ENCODE data around the gene CYP19A1.
"Not testable (repeated sequence)": the region's sequence is repeated elsewhere in the genome, so short reads cannot be mapped to it uniquely, and the experiment has no call there.

Gene CYP19A1

GRCh38 chr15:51199541-51199940 is 138.9 kb downstream of the CYP19A1 start:
- DNase-seq: no peak
- Mint-ChIP-seq H3K27me3 (peaks cover 24% of the 10 kb centered on the region), H3K27ac (no peak overlapping the region), H3K4me3 (no peak overlapping the region), H3K4me1 (no peaks in the 10 kb centered on the region), H3K9me3 (no peaks in the 10 kb centered on the region), H3K36me3 (no peaks in the 10 kb centered on the region)
- CTCF ChIA-PET: interaction anchor here (1.5 kb wide), 1 partner anchor 36 kb away, joined by 8 read pairs; no protein-coding TSS in a partner anchor

DNA sequence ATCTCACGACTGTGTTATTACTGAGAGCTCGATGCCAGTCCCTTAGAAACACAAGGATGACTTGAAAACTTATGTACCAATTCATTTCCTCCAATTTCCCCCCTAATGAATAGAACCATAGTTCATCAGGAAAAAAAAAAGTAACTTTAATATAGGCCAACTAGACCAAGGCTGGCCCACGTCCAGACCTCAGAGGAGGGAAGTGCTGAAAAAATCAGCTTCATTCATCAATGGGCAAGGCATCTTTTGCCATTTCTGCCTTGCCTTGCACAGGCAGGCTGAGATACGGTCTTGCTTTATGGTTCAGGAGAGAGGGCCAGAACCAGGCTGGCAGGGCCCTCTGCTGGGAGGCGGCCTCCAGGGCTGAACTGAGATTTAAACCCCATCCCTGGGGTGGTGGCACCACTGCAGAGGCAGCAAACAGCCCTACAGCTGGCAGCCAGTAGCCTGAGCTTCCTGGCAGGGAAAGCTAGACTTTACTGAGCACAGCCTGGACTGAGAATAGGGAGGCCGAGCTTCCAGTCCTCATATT is 139.6 kb downstream of the CYP19A1 start:
- H3K4me3 Mint-ChIP-seq: no peak overlapping the region
- CTCF ChIA-PET: interaction anchor here (1.5 kb wide), 1 partner anchor 36 kb away, joined by 8 read pairs; no protein-coding TSS in a partner anchor
- no peaks in the 10 kb centered on the region for H3K36me3 Mint-ChIP-seq
- H3K4me1 Mint-ChIP-seq: no peaks in the 10 kb centered on the region
- H3K27me3 Mint-ChIP-seq: peaks cover 29% of the 10 kb centered on the region
- no peak for DNase-seq
- no peak overlapping the region for H3K27ac Mint-ChIP-seq
- no peaks in the 10 kb centered on the region for H3K9me3 Mint-ChIP-seq

GRCh38 chr15:51195459-51195858 is 142.9 kb downstream of the CYP19A1 start:
- CTCF ChIA-PET: no interaction called here
- no peak for DNase-seq
- Mint-ChIP-seq H3K36me3 (no peaks in the 10 kb centered on the region), H3K27ac (no peak overlapping the region), H3K4me1 (no peaks in the 10 kb centered on the region), H3K4me3 (no peak overlapping the region), H3K9me3 (no peaks in the 10 kb centered on the region), H3K27me3 (peaks cover 39% of the 10 kb centered on the region)

- Mint-ChIP-seq H3K27me3 (peaks cover 42% of the 10 kb centered on the region), H3K9me3 (no peaks in the 10 kb centered on the region), H3K4me1 (no peaks in the 10 kb centered on the region), H3K36me3 (no peaks in the 10 kb centered on the region), H3K27ac (no peak overlapping the region), H3K4me3 (no peak overlapping the region)
- CTCF ChIA-PET: interaction anchor here (0.7 to 3.9 kb wide), 3 partner anchors 10 to 62 kb away, joined by 3 to 64 read pairs (median 9); no protein-coding TSS in a partner anchor
- DNase-seq: no peak
Observed at GRCh38 chr15:51193979-51194378, 144.4 kb downstream of the CYP19A1 start.

DNA sequence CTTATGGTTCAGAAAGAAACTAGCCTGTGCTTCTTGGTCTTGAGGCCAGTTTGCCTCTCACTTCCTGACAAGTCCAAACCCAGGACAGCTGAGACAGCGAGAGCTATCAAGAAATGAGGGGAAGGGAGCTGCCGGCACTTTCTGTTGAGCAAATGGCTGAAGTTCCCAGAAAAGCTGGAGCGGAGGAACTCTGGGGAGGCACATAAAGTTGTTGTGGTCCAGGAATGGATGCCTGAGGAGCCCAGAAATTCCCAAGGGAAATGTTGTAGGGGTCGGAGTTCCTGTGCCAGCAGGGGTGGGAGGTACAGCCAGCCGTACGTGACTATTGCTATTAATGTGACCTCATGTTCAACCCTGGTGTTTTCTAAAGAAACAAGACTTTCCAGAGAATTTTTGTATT is 144.9 kb downstream of the CYP19A1 start:
- DNase-seq: no peak
- Mint-ChIP-seq H3K4me3 (no peak overlapping the region), H3K27me3 (peaks cover 42% of the 10 kb centered on the region), H3K4me1 (no peaks in the 10 kb centered on the region), H3K27ac (no peak overlapping the region), H3K9me3 (no peaks in the 10 kb centered on the region), H3K36me3 (no peaks in the 10 kb centered on the region)
- CTCF ChIA-PET: interaction anchor here (0.8 to 3.9 kb wide), 9 partner anchors 10 to 304 kb away, joined by 3 to 64 read pairs (median 5); no protein-coding TSS in a partner anchor

DNA sequence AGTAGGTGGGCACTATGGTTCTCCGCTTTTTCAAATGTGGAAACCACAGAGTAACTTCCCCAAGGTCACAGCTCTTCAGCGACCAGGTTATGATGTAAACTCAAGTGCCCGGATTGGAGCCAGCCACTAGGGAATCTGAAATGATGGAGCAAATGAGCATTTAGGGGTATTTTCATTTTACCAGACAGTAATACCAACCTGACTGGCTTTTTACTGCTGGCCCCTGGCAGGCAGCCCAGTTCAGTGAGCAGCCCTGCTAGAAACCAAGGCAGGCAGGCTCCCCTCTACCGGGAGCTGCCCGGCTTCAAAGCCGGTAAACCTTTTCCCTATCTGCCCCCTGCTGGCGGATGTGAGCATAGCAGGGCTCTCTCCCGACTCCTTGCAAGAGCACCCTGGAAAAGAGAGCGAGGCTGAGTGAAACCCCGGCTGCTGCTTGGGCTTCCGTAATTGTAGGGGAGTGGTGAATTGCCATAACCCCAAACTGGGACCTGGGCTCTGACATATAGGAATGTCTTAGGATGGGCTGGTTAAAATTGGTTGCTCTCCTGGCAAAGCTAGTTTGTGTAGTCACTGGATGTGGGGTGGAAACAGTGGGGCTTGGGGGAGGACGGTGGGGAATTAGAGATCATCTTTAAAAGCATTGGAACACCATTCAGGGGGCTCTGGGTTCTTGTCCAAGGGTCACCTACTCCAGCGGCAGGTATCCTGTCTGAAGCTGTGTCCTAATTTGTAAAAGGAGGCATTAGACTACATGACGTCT is 145.7 kb downstream of the CYP19A1 start:
- no peak overlapping the region for H3K4me3 Mint-ChIP-seq
- no peaks in the 10 kb centered on the region for H3K9me3 Mint-ChIP-seq
- peak; percentile 85 for DNase-seq
- H3K27me3 Mint-ChIP-seq: peaks cover 42% of the 10 kb centered on the region
- no peaks in the 10 kb centered on the region for H3K36me3 Mint-ChIP-seq
- H3K4me1 Mint-ChIP-seq: no peaks in the 10 kb centered on the region
- H3K27ac Mint-ChIP-seq: no peak overlapping the region
- CTCF ChIA-PET: interaction anchor here (0.8 to 3.9 kb wide), 12 partner anchors 9 to 305 kb away, joined by 3 to 64 read pairs (median 4); no protein-coding TSS in a partner anchor

GRCh38 chr15:51191766-51192165 is 146.6 kb downstream of the CYP19A1 start:
- DNase-seq: no peak
- Mint-ChIP-seq H3K27ac (no peak overlapping the region), H3K4me1 (no peaks in the 10 kb centered on the region), H3K36me3 (no peaks in the 10 kb centered on the region), H3K9me3 (no peaks in the 10 kb centered on the region), H3K27me3 (peaks cover 35% of the 10 kb centered on the region), H3K4me3 (no peak overlapping the region)
- CTCF ChIA-PET: interaction anchor here (1.1 to 3.9 kb wide), 5 partner anchors 8 to 306 kb away, joined by 3 to 64 read pairs (median 5); no protein-coding TSS in a partner anchor

GRCh38 chr15:51191072-51191670 is 147.2 kb downstream of the CYP19A1 start:
- Mint-ChIP-seq H3K27ac (no peak overlapping the region), H3K4me3 (no peak overlapping the region), H3K9me3 (no peaks in the 10 kb centered on the region), H3K4me1 (no peaks in the 10 kb centered on the region), H3K36me3 (no peaks in the 10 kb centered on the region), H3K27me3 (peaks cover 35% of the 10 kb centered on the region)
- CTCF ChIA-PET: interaction anchor here (0.6 to 3.9 kb wide), 2 partner anchors 29 to 1027 kb away, joined by 3 to 64 read pairs; no protein-coding TSS in a partner anchor
- DNase-seq: no peak

- Mint-ChIP-seq H3K9me3 (no peaks in the 10 kb centered on the region), H3K36me3 (no peaks in the 10 kb centered on the region), H3K27ac (no peak overlapping the region), H3K27me3 (peaks cover 34% of the 10 kb centered on the region), H3K4me1 (no peaks in the 10 kb centered on the region), H3K4me3 (no peak overlapping the region)
- CTCF ChIA-PET: interaction anchor here (0.6 to 3.9 kb wide), 3 partner anchors 28 to 1026 kb away, joined by 3 to 64 read pairs (median 4); no protein-coding TSS in a partner anchor
- no peak for DNase-seq
Observed at GRCh38 chr15:51190424-51191068, 147.8 kb downstream of the CYP19A1 start.

- H3K4me1 Mint-ChIP-seq: no peaks in the 10 kb centered on the region
- CTCF ChIA-PET: interaction anchor here (0.5 to 1.3 kb wide), 2 partner anchors 27 to 1736 kb away, joined by 3 to 4 read pairs; no protein-coding TSS in a partner anchor
- no peak overlapping the region for H3K27ac Mint-ChIP-seq
- no peak for DNase-seq
- H3K4me3 Mint-ChIP-seq: no peak overlapping the region
- H3K9me3 Mint-ChIP-seq: no peaks in the 10 kb centered on the region
- H3K36me3 Mint-ChIP-seq: no peaks in the 10 kb centered on the region
- H3K27me3 Mint-ChIP-seq: peaks cover 32% of the 10 kb centered on the region
Observed at GRCh38 chr15:51189669-51190385, 148.6 kb downstream of the CYP19A1 start.

- not testable (repeated sequence) for H3K9me3 Mint-ChIP-seq, H3K36me3 Mint-ChIP-seq, H3K27ac Mint-ChIP-seq, DNase-seq, H3K4me1 Mint-ChIP-seq, H3K4me3 Mint-ChIP-seq
- peaks cover 30% of the 10 kb centered on the region for H3K27me3 Mint-ChIP-seq
- CTCF ChIA-PET: interaction anchor here (0.5 to 1.3 kb wide), 2 partner anchors 26 to 1737 kb away, joined by 3 to 4 read pairs; no protein-coding TSS in a partner anchor
Observed at GRCh38 chr15:51188791-51189190, 149.6 kb downstream of the CYP19A1 start.

DNA sequence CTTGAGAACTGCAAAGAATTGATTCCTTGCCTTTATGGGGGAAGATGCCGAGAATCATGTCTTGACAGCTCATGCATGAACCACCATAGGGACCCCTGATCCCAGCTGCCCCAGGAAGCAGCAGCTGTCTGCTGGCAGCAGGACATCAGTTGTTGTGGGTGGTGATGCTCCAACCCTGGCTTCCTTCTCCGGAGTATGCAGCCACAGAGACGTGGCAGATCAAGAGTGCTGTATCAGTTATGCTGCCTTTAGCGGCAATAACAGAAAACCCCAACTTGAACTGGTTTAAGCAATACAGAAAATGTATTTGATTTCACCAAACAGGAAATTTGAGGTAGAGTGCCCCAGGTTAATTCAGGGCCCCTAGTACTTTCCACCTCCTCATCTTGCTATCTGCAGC is 151.5 kb downstream of the CYP19A1 start:
- Mint-ChIP-seq H3K36me3 (no peaks in the 10 kb centered on the region), H3K4me1 (no peaks in the 10 kb centered on the region), H3K9me3 (no peaks in the 10 kb centered on the region), H3K4me3 (no peak overlapping the region), H3K27ac (no peak overlapping the region), H3K27me3 (peaks cover 16% of the 10 kb centered on the region)
- no peak for DNase-seq
- CTCF ChIA-PET: interaction anchor here (2.2 kb wide), 1 partner anchor 24 kb away, joined by 11 read pairs; no protein-coding TSS in a partner anchor

DNA sequence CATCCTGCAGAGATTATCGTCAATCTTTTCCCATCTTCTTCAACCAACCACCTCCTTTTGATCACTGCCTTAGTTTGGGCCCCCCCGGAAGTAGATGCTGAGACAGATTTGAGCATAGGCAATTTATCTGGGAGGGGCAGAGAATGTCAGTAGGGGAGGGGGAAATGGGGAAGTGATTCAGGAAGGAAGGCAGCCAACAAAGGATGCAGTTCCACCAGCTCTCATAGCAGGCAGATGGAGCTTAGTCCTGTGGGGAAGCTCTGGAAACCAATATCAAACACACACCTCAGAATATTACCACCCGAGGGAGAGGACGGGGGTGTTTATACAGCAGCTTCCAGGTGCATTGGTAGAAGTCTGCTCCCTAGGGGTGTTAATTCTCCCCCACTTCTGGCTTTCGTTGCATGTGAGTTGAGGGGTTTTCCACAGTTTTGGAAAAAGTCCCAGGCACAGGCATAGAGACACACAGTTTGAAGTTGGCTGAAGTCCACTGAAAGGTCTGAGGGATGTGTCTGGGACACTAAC is 152.2 kb downstream of the CYP19A1 start:
- Mint-ChIP-seq H3K27ac (no peak overlapping the region), H3K9me3 (no peaks in the 10 kb centered on the region), H3K4me3 (no peak overlapping the region), H3K27me3 (peaks cover 20% of the 10 kb centered on the region), H3K4me1 (no peaks in the 10 kb centered on the region), H3K36me3 (no peaks in the 10 kb centered on the region)
- DNase-seq: no peak
- CTCF ChIA-PET: interaction anchor here (2.2 kb wide), 1 partner anchor 23 kb away, joined by 11 read pairs; no protein-coding TSS in a partner anchor
